ENCODE data around the gene ATR.

- TF ChIP-seq CTCF (IDR thresholded peaks at IDR 0.05) (peak in 1 of 2 donors; percentile 45), POLR2AphosphoS5 (IDR thresholded peaks at IDR 0.05) (no peak), POLR2A (IDR thresholded peaks at IDR 0.05) (no peak)
These were observed 8.4 kb upstream of the ATR start for GRCh38 chr3:142586803-142587406.
